Uterus (tissue), 2 donors: Measurements from ENCODE around the gene NIM1K.

Experiments used
- CTCF ChIP-seq, 4 experiments: fragments of 200-600 bp in 2 of 4; fragments of 450-650 bp in 2 of 4; sonication (generic) in 2 of 4; IDR thresholded peaks; one replicate each; pipeline ENCODE4 v1.5.1; 2016 to 2019; ENCODE audit warnings: antibody characterized with exemption in 4 of 4, mild to moderate bottlenecking in 2 of 4, moderate library complexity in 1 of 4
- POLR2A ChIP-seq, 2 donors: fragments of 450-650 bp; IDR thresholded peaks; one replicate each; pipeline ENCODE4 v1.6.1; 2016; ENCODE audit warnings: antibody characterized with exemption in 2 of 2, mild to moderate bottlenecking in 1 of 2, moderate library complexity in 1 of 2

DNA sequence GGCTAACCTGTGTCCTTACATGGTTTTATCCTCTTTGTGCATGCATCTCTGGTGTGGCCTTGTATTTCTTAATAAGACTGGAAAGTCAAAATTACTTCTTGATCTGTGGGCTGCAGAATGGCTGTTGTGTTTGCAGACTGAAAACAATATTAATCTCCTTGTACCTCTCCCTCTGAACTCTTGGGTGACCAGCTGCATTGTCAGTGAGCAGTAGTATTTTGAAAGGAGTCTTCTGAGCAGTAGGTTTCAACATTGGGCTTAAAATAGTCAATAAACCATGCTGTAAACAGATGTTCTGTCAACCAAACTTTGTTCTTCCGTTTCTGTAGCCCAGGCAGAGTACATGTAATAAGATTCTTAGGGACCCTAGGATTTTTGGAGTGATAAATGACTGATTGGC, 26.7 kb upstream of the NIM1K start:
- TF ChIP-seq CTCF (IDR thresholded peaks at IDR 0.05) (no peak), POLR2A (IDR thresholded peaks at IDR 0.05) (no peak)
